Skeletal muscle tissue (tissue), 4 donors: ENCODE results near the gene NFAT5. TPM values are rescaled to one million over a fixed set of nuclear protein-coding genes. Genes with fewer than 3 reads are reported as not detected.

Experiments used
- H3K27ac ChIP-seq: one replicate; pipeline ENCODE4 v1.7.0; 2013; ENCODE audit warnings: mild to moderate bottlenecking, low read depth, low read length, inconsistent platforms
- H3K27me3 ChIP-seq, 3 donors: one replicate each; pipeline ENCODE4 v1.7.0; 2013; ENCODE audit warnings: low read length in 3 of 3; ENCODE audit not compliant: control insufficient read depth in 3 of 3, insufficient read depth in 3 of 3
- H3K36me3 ChIP-seq, 3 donors: one replicate each; pipeline ENCODE4 v1.7.0; 2013; ENCODE audit warnings: low read length in 3 of 3; ENCODE audit not compliant: control insufficient read depth in 3 of 3, insufficient read depth in 3 of 3
- H3K4me1 ChIP-seq, 3 donors: one replicate each; pipeline ENCODE4 v1.7.0; 2013; ENCODE audit warnings: low read length in 3 of 3, mild to moderate bottlenecking in 3 of 3; ENCODE audit not compliant: control insufficient read depth in 3 of 3, insufficient read depth in 3 of 3
- H3K4me3 ChIP-seq, 3 donors: one replicate each; pipeline ENCODE4 v1.7.0; 2013; ENCODE audit warnings: low read length in 3 of 3
- H3K9ac ChIP-seq, 3 donors: one replicate each; pipeline ENCODE4 v1.7.0; 2013; ENCODE audit warnings: low read length in 3 of 3, mild to moderate bottlenecking in 3 of 3, moderate library complexity in 2 of 3, low read depth in 1 of 3
- H3K9me3 ChIP-seq, 3 donors: one replicate each; pipeline ENCODE4 v1.7.0; 2013; ENCODE audit warnings: low read length in 3 of 3; ENCODE audit not compliant: control insufficient read depth in 3 of 3
- total RNA-seq: library from RNA; depleted of rRNA; stranded (reverse); fragments of >200 nt; gene quantifications from one replicate; pipeline ENCODE4 v1.2.3, GENCODE V29; 2014
- donor health status: Osteomylitis.

NFAT5 gene
- total RNA-seq, 1 donor from 2014 or later = 21.4 TPM

DNA sequence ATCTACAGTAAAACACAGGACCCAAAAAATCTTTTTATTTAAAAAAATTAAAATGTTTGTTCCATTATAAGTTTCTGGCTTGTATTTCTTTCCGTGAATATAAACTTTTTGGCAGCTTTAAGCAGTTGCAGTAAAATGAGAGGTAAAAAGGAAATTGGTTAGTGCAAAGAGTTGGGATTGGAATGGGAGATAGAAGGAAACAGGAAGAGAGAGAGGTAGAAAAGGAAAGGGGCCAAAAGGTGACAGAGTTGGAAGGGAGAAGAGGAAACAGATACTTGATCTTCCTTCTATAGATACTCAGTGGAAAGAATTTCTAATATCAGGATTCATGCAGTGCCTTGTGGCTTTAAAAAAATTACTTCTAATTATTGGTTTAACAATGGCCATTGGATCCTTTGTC, 97.1 kb downstream of the NFAT5 start:
- peaks cover 9 to 10% (median 10%) of the 10 kb centered on the region in 3 donors for H3K36me3 ChIP-seq
- H3K9ac ChIP-seq = no peak overlapping the region
- no peak overlapping the region for H3K4me3 ChIP-seq
- H3K27me3 ChIP-seq = no peaks in the 10 kb centered on the region
- no peaks in the 10 kb centered on the region for H3K4me1 ChIP-seq
- no peak overlapping the region for H3K27ac ChIP-seq
- no peaks in the 10 kb centered on the region for H3K9me3 ChIP-seq

DNA sequence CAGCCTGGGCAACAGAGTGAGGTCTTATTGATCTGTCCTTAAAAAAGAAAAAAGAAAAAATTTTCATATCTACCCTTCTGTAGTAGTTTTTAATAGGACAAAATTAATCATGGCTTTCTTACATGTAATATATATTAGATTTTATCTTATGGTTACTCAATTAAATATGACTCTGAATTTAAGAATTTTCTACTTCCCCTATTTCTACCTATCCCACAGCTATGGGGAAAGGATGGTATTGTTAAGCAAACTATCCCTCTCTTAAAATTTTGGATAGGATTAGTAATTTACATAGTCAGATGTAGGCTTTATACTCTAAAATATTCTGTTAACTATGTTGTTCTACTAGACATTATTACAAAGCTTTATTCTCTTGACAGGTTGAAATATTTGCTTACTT, 98.1 kb downstream of the NFAT5 start:
- peaks cover 9 to 10% (median 9%) of the 10 kb centered on the region in 3 donors for H3K36me3 ChIP-seq
- no peak overlapping the region for H3K27ac ChIP-seq
- H3K4me1 ChIP-seq = no peaks in the 10 kb centered on the region
- no peak overlapping the region for H3K4me3 ChIP-seq
- no peaks in the 10 kb centered on the region for H3K9me3 ChIP-seq
- no peaks in the 10 kb centered on the region for H3K27me3 ChIP-seq
- H3K9ac ChIP-seq = no peak overlapping the region

DNA sequence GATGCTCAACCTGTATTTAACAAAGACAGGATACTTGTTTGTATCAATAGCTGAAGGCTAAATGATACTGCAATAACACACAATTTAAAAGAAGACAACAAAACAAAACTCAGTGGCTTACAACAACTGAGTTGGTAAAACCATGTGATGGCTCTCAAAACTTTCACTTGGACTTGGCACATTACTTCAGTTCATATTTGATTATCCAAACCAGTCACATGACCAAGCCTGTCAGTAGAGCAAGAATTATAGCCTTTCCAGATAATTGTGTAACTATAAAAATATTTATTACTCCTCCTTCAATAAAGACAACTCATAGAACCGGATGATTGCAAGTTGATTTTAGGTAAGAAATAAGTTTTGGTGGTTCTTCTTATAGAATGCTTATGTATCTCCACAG, 103.8 kb downstream of the NFAT5 start:
- H3K9ac ChIP-seq = no peak overlapping the region
- H3K36me3 ChIP-seq = peaks cover 11 to 26% (median 15%) of the 10 kb centered on the region in 3 donors
- H3K27me3 ChIP-seq = no peaks in the 10 kb centered on the region
- H3K9me3 ChIP-seq = no peaks in the 10 kb centered on the region
- no peak overlapping the region for H3K27ac ChIP-seq
- H3K4me3 ChIP-seq = no peak overlapping the region
- H3K4me1 ChIP-seq = no peaks in the 10 kb centered on the region

DNA sequence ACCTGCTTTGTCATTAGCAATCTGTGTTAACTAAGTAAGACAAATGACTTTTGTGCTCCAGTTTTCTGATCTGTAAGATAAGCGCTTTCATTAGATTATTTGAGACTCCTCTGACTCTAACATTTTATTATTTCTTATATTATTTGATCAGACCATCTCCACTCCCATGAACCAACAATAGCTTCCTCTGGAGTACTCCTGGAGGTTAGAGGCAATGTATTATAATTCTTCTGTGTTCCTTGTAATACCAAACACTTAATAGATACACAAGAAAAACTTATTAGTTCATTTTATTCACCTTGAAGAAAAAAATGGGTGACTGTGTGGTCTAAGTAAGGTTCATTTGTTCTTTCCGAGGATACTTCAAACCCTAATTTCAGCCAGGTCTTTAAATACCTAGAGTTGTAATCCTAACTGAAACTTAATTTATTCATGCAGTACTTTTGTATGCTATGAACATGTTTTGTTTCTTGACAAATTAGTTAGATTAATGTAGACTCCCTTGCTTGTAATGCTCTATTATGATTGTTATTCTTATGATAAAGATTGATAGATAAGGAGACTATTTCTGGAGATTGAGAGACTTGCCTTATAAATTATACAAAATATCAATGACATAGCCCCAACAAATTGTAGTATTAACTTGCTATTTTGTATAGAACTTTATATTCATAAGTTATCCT, 106.7 kb downstream of the NFAT5 start:
- Histone ChIP-seq H3K36me3 (peaks cover 15 to 36% (median 25%) of the 10 kb centered on the region in 3 donors), H3K9me3 (no peaks in the 10 kb centered on the region), H3K27ac (no peak overlapping the region), H3K4me1 (no peaks in the 10 kb centered on the region), H3K27me3 (no peaks in the 10 kb centered on the region), H3K4me3 (no peak overlapping the region), H3K9ac (no peak overlapping the region)

DNA sequence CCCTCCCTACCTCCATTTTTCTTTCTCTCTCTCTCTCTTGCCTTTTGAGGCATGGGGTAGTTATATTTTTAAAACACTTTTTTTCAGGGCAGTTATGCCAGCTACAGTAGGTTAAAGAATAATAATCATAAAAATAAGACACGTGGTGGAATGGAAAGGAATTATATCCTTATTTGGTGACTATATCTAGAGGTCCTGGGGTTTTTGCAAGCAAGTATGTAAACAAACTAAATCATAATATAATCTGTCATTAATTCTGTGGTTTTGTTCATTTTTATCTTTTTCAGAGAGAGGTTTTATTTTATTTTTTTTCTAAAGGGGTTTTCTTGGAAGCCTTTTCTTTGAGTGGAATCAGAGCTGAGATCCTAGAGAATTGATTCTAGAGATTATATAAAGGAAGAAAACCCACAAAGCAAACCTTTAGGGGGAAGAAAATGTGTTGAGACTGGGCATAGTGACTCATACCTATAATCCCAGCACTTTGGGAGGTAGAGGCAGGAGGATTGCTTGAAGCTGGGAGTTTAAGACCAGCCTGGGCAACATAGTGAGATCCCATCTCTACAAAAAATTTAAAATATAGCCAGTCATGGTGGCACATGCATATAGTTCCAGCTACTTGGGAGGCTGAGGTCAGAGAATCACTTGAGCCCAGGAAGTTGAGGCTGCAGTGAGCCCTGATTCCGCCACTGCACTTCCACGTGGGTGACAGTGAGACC, 107.4 kb downstream of the NFAT5 start:
- H3K9me3 ChIP-seq = no peaks in the 10 kb centered on the region
- H3K4me3 ChIP-seq = no peak overlapping the region
- H3K4me1 ChIP-seq = no peaks in the 10 kb centered on the region
- H3K9ac ChIP-seq = no peak overlapping the region
- no peaks in the 10 kb centered on the region for H3K27me3 ChIP-seq
- peaks cover 15 to 41% (median 31%) of the 10 kb centered on the region in 3 donors for H3K36me3 ChIP-seq
- no peak overlapping the region for H3K27ac ChIP-seq

DNA sequence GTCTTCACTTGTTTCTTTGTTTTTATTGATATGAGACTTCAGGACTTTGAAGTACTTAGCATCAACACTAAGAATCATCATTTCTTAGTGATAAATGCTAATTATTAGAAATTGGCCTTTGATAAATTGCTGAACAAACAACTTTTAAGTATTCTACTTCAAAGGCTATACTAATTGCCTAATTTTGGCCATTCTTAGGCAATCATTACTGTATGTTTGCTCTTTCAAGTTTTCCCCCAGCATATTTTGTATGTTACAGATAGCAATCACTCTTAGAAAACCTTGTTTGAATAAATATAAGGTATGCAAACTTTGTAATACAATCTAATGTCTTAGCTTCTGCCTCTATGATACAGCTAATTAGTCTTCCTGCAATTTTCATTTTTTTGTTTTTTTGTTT, 114.6 kb downstream of the NFAT5 start:
- H3K9me3 ChIP-seq = no peaks in the 10 kb centered on the region
- H3K4me1 ChIP-seq = no peaks in the 10 kb centered on the region
- no peaks in the 10 kb centered on the region for H3K27me3 ChIP-seq
- H3K4me3 ChIP-seq = no peak overlapping the region
- H3K9ac ChIP-seq = no peak overlapping the region
- no peak overlapping the region for H3K27ac ChIP-seq
- peaks cover 8 to 32% (median 32%) of the 10 kb centered on the region in 3 donors for H3K36me3 ChIP-seq

- Histone ChIP-seq H3K27ac (no peak overlapping the region), H3K36me3 (peaks cover 23 to 29% (median 25%) of the 10 kb centered on the region in 3 donors), H3K27me3 (no peaks in the 10 kb centered on the region), H3K9me3 (no peaks in the 10 kb centered on the region), H3K4me3 (no peak overlapping the region), H3K4me1 (no peaks in the 10 kb centered on the region), H3K9ac (no peak overlapping the region)
Observed at GRCh38 chr16:69688589-69688988, 122.8 kb downstream of the NFAT5 start.

DNA sequence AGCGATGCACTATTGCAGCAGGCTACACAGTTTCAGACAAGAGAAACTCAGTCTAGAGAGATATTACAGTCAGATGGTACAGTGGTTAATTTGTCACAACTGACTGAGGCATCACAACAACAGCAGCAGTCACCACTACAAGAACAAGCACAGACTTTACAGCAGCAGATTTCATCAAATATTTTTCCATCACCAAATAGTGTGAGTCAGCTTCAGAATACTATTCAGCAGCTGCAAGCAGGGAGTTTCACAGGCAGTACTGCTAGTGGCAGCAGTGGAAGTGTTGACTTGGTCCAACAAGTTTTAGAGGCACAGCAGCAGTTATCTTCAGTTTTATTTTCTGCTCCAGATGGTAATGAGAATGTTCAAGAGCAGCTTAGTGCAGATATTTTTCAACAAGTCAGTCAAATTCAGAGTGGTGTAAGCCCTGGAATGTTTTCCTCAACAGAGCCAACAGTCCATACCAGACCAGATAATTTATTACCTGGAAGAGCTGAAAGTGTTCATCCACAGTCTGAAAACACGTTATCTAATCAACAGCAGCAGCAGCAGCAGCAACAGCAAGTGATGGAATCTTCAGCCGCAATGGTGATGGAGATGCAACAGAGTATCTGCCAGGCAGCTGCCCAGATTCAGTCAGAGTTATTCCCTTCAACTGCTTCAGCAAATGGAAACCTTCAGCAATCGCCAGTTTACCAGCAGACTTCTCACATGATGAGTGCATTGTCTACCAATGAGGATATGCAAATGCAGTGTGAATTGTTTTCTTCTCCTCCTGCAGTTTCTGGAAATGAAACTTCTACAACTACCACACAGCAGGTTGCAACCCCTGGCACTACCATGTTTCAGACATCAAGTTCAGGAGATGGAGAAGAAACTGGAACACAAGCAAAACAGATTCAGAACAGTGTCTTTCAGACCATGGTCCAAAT, 126.5 kb downstream of the NFAT5 start:
- Histone ChIP-seq H3K9me3 (no peaks in the 10 kb centered on the region), H3K4me1 (no peaks in the 10 kb centered on the region), H3K36me3 (peaks cover 41 to 49% (median 43%) of the 10 kb centered on the region in 3 donors), H3K4me3 (no peak overlapping the region), H3K27me3 (no peaks in the 10 kb centered on the region), H3K9ac (no peak overlapping the region), H3K27ac (no peak overlapping the region)

DNA sequence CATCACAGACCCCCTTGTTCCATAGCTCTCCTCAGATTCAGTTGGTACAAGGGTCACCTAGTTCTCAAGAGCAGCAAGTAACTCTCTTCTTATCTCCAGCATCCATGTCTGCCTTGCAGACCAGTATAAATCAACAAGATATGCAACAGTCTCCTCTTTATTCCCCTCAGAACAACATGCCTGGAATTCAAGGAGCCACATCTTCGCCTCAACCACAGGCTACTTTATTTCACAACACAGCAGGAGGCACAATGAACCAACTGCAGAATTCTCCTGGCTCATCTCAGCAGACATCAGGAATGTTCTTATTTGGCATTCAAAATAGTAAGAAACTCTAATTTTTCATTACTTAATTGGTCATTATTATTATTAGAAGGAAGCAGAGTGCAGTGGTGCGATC, 128.2 kb downstream of the NFAT5 start:
- Histone ChIP-seq H3K27me3 (no peaks in the 10 kb centered on the region), H3K9me3 (no peaks in the 10 kb centered on the region), H3K36me3 (peaks cover 44 to 50% (median 49%) of the 10 kb centered on the region in 3 donors), H3K4me3 (no peak overlapping the region), H3K27ac (no peak overlapping the region), H3K4me1 (no peaks in the 10 kb centered on the region), H3K9ac (no peak overlapping the region)
